ENCODE measurements around the gene OTUD4. TPM values are rescaled to one million over a fixed set of nuclear protein-coding genes. Genes with fewer than 3 reads are reported as not detected.

The OTUD4 gene
- total RNA-seq, 1 experiment from 2014 or later: 44.2 TPM

DNA sequence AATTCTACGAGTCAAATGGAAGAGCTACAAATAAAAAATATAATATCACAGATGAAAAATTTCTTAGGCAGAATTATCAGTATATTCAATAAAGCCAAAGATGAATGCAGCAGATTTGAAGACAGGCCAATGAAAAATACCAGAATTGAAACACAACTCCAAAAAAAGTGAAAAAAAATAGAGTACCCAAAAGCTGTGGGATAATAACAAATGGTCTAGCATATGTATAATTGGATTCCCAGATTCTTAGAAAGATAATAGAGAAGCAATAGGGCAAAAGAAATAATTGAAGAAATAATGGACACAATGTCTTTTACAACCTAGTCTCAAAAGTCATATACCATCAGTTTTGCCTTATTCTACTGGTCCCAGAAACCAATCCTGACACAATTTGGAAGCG, 86.8 kb downstream of the OTUD4 start:
- DNase-seq (ENCODE audit: low spot score): no peak
- no peak for TF ChIP-seq EZH2 (IDR thresholded peaks at IDR 0.05; ENCODE audit: borderline replicate concordance, low read depth, low read length, poor library complexity, severe bottlenecking)
- TF ChIP-seq, protein P1, sequence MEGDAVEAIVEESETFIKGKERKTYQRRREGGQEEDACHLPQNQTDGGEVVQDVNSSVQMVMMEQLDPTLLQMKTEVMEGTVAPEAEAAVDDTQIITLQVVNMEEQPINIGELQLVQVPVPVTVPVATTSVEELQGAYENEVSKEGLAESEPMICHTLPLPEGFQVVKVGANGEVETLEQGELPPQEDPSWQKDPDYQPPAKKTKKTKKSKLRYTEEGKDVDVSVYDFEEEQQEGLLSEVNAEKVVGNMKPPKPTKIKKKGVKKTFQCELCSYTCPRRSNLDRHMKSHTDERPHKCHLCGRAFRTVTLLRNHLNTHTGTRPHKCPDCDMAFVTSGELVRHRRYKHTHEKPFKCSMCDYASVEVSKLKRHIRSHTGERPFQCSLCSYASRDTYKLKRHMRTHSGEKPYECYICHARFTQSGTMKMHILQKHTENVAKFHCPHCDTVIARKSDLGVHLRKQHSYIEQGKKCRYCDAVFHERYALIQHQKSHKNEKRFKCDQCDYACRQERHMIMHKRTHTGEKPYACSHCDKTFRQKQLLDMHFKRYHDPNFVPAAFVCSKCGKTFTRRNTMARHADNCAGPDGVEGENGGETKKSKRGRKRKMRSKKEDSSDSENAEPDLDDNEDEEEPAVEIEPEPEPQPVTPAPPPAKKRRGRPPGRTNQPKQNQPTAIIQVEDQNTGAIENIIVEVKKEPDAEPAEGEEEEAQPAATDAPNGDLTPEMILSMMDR (conservative IDR thresholded peaks at IDR 0.05; ENCODE audit: low read depth, low read length): no peak
- no peak overlapping the region for H3K4me3 ChIP-seq (ENCODE audit: low read depth, low read length, poor library complexity, severe bottlenecking)
- ChIA-PET POLR2A (ENCODE audit: low non-redundant PET) (no interaction called here), CTCF (no interaction called here)
- intact Hi-C loops (cut with micrococcal nuclease; ENCODE audit: unreplicated experiment): no loop called here
- H3K36me3 ChIP-seq (ENCODE audit: insufficient read depth, low read length, poor library complexity, severe bottlenecking): peaks cover 41% of the 10 kb centered on the region
- peaks cover 7% of the 10 kb centered on the region for H3K9me3 ChIP-seq (ENCODE audit: low read depth, low read length, poor library complexity, severe bottlenecking)
- H3K27me3 ChIP-seq (replicated peaks; ENCODE audit: insufficient read depth, low read depth, low read length, poor library complexity): no peaks in the 10 kb centered on the region
- BruUV-seq (replicated peaks): no TSS peak
- no peak overlapping the region for H3K27ac ChIP-seq (ENCODE audit: low read depth, low read length, poor library complexity, severe bottlenecking)
- H3K4me1 ChIP-seq (ENCODE audit: insufficient read depth, low read length, poor library complexity, severe bottlenecking): peaks cover 4% of the 10 kb centered on the region

DNA sequence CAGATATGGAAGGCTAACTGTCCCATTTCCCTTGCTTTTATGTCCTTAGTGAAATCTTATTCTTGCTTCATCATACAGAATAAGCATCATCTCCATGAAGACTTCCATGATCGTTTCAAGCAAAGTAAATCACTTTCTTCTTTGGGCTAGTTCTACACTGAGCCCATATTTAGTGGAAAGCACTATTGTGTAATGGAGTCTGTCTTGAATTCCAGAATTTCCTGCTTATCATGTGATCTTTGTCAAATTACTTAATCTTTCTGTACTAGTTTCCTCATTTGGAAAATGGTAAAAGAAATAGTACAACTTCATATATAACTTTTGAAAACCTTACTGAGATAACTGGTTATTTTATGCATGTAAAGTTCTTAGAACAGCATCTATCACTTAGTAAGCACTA, 90.0 kb downstream of the OTUD4 start:
- Histone ChIP-seq H3K9me3 (ENCODE audit: low read depth, low read length, poor library complexity, severe bottlenecking) (peaks cover 7% of the 10 kb centered on the region), H3K4me1 (ENCODE audit: insufficient read depth, low read length, poor library complexity, severe bottlenecking) (no peaks in the 10 kb centered on the region), H3K4me3 (ENCODE audit: low read depth, low read length, poor library complexity, severe bottlenecking) (no peak overlapping the region), H3K27me3 (replicated peaks; ENCODE audit: insufficient read depth, low read depth, low read length, poor library complexity) (no peaks in the 10 kb centered on the region), H3K36me3 (ENCODE audit: insufficient read depth, low read length, poor library complexity, severe bottlenecking) (peaks cover 40% of the 10 kb centered on the region), H3K27ac (ENCODE audit: low read depth, low read length, poor library complexity, severe bottlenecking) (no peak overlapping the region)
- DNase-seq (ENCODE audit: low spot score): no peak
- BruUV-seq (replicated peaks): no TSS peak
- CTCF ChIA-PET: no interaction called here
- TF ChIP-seq, protein P1 (conservative IDR thresholded peaks at IDR 0.05; ENCODE audit: low read depth, low read length): no peak
- TF ChIP-seq EZH2 (IDR thresholded peaks at IDR 0.05; ENCODE audit: borderline replicate concordance, low read depth, low read length, poor library complexity, severe bottlenecking): no peak
- POLR2A ChIA-PET (ENCODE audit: low non-redundant PET): no interaction called here
- intact Hi-C loops (cut with micrococcal nuclease; ENCODE audit: unreplicated experiment): no loop called here

DNA sequence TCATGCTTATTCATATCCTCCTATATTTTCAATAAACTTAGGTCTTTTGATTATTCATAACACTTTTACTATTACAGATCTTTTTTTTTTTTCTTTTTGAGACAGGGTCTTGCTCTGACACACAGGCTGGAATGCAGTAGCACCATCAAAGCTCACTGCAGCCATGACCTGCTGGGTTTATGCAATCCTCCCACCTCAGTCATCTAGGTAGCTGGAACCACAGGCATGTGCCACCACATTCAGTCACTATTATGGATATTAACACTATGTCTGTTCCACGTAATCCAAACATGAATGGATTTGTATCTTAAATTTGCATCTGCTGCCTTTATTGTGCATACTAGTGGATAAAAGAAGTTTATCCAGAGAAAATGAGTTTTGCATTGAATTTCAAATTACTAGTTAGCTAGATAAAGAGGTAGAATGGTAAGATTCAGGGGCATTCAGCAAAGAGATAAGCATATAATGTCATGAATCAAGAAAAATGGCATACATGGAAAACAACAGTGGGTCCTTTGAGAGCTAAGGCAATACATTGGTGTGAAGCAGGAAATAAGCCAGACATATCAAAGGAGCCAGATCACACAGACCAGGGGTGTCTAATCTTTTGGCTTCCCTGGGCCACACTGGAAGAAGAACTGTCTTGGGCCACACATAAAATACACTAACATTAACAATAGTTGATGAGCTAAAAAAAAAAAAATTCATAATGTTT, 96.3 kb downstream of the OTUD4 start:
- Histone ChIP-seq H3K4me1 (ENCODE audit: insufficient read depth, low read length, poor library complexity, severe bottlenecking) (no peaks in the 10 kb centered on the region), H3K9me3 (ENCODE audit: low read depth, low read length, poor library complexity, severe bottlenecking) (no peaks in the 10 kb centered on the region), H3K4me3 (ENCODE audit: low read depth, low read length, poor library complexity, severe bottlenecking) (no peak overlapping the region), H3K36me3 (ENCODE audit: insufficient read depth, low read length, poor library complexity, severe bottlenecking) (peaks cover 4% of the 10 kb centered on the region), H3K27me3 (replicated peaks; ENCODE audit: insufficient read depth, low read depth, low read length, poor library complexity) (no peaks in the 10 kb centered on the region), H3K27ac (ENCODE audit: low read depth, low read length, poor library complexity, severe bottlenecking) (no peak overlapping the region)
- intact Hi-C loops (cut with micrococcal nuclease; ENCODE audit: unreplicated experiment): no loop called here
- DNase-seq (ENCODE audit: low spot score): no peak
- POLR2A ChIA-PET (ENCODE audit: low non-redundant PET): interaction anchor here (0.6 kb wide), 1 partner anchor 98 kb away, joined by 4 read pairs; no protein-coding TSS in a partner anchor
- CTCF ChIA-PET: no interaction called here
- BruUV-seq (replicated peaks): no TSS peak
- TF ChIP-seq, protein P1 (conservative IDR thresholded peaks at IDR 0.05; ENCODE audit: low read depth, low read length): no peak
- no peak for TF ChIP-seq EZH2 (IDR thresholded peaks at IDR 0.05; ENCODE audit: borderline replicate concordance, low read depth, low read length, poor library complexity, severe bottlenecking)

Other genes starting within 250 kb of the OTUD4 start
- gene ANAPC10, start 82.4 kb downstream of the OTUD4 start, total RNA-seq (2021): 27.6 and 30.5 TPM in 2 replicates
- 149 and 163 TPM in 2 replicates for gene ABCE1, start 82.3 kb downstream of the OTUD4 start, total RNA-seq (2021)